B cell (primary cell): ENCODE measurements around the gene ATAD2B.

ENCODE experiments used
- CTCF ChIP-seq: fragments of 200-600 bp; IDR thresholded peaks from one replicate; pipeline ENCODE4 v1.8.0; 2022; ENCODE audit warnings: antibody characterized with exemption, mild to moderate bottlenecking
- EZH2 ChIP-seq: IDR thresholded peaks from 2 replicates; pipeline ENCODE4 v1.6.1; 2012; ENCODE audit warnings: borderline replicate concordance, low read depth, mild to moderate bottlenecking, moderate library complexity, low read length; ENCODE audit not compliant: insufficient read depth, poor library complexity, severe bottlenecking

- TF ChIP-seq EZH2 (no peak), CTCF (no peak)
Observed at GRCh38 chr2:23904215-23904614, 22.7 kb downstream of the ATAD2B start.
